Fibroblast of lung (primary cell): ENCODE results near the gene C18orf63. TPM values are rescaled to one million over a fixed set of nuclear protein-coding genes. Genes with fewer than 3 reads are reported as not detected.

Experiments used
- DNase-seq, 2 donors: peaks; one replicate each; pipeline versions ENCODE4 v3.0.0 to v3.0.0-alpha.2; 2010; ENCODE audit warnings: low read depth in 2 of 2
- H2AFZ ChIP-seq: 2 replicates; pipeline ENCODE4 v1.5.1; 2012; ENCODE audit warnings: low read length, control low read depth, inconsistent platforms
- H3K27ac ChIP-seq: 2 replicates; pipeline ENCODE4 v1.5.1; 2011; ENCODE audit warnings: low read length, control low read depth; ENCODE audit not compliant: insufficient read depth
- H3K27me3 ChIP-seq: 2 replicates; pipeline ENCODE4 v1.5.1; 2011; ENCODE audit warnings: mild to moderate bottlenecking, low read length; ENCODE audit not compliant: control insufficient read depth, insufficient read depth
- H3K36me3 ChIP-seq: 2 replicates; pipeline ENCODE4 v1.5.1; 2011; ENCODE audit warnings: low read length; ENCODE audit not compliant: control insufficient read depth, insufficient read depth
- H3K4me1 ChIP-seq: 2 replicates; pipeline ENCODE4 v1.5.1; 2011; ENCODE audit warnings: low read length; ENCODE audit not compliant: control insufficient read depth, insufficient read depth; ENCODE audit errors: extremely low read depth
- H3K4me2 ChIP-seq: 2 replicates; pipeline ENCODE4 v1.5.1; 2011; ENCODE audit warnings: low read length, control low read depth; ENCODE audit not compliant: insufficient read depth; ENCODE audit errors: extremely low read depth
- H3K4me3 ChIP-seq, 4 experiments: fragments of 200-600 bp in 1 of 4; sonication (generic) in 1 of 4; replicated peaks in 1 of 4; 2 replicates each; pipeline ENCODE4 v1.5.1; 2011 to 2016; ENCODE audit warnings: low read length in 4 of 4, low read depth in 3 of 4, mild to moderate bottlenecking in 3 of 4, control low read depth in 2 of 4, inconsistent platforms in 1 of 4, mixed read lengths in 1 of 4; ENCODE audit not compliant: insufficient read depth in 1 of 4; ENCODE audit errors: control extremely low read depth in 1 of 4
- H3K79me2 ChIP-seq: 2 replicates; pipeline ENCODE4 v1.5.1; 2012; ENCODE audit warnings: mild to moderate bottlenecking, low read length, inconsistent platforms; ENCODE audit not compliant: control insufficient read depth, insufficient read depth
- H3K9ac ChIP-seq: 2 replicates; pipeline ENCODE4 v1.5.1; 2011; ENCODE audit warnings: mild to moderate bottlenecking, low read length, control low read depth; ENCODE audit not compliant: insufficient read depth
- H3K9me3 ChIP-seq: 2 replicates; pipeline ENCODE4 v1.5.1; 2012; ENCODE audit warnings: low read depth, low read length; ENCODE audit not compliant: control insufficient read depth, insufficient read depth
- H4K20me1 ChIP-seq: 2 replicates; pipeline ENCODE4 v1.5.1; 2011; ENCODE audit warnings: low read length; ENCODE audit not compliant: control insufficient read depth, insufficient read depth; ENCODE audit errors: extremely low read depth
- EZH2 ChIP-seq: IDR thresholded peaks from 2 replicates; pipeline ENCODE4 v1.5.1; 2012; ENCODE audit warnings: low read length, control low read depth, mild to moderate bottlenecking; ENCODE audit errors: missing control alignments
- polyA plus RNA-seq, 2 donors: library from polyadenylated mRNA; depleted of rRNA in 1 of 2; stranded (reverse) in 1 of 2; unstranded in 1 of 2; fragments of >200 nt; gene quantifications; 2 replicates each; pipeline ENCODE4 v1.2.1, GENCODE V29; 2011 to 2012; ENCODE audit warnings: missing spikeins in 1 of 2
- total RNA-seq: library from RNA; depleted of rRNA; stranded (reverse); fragments of >200 nt; gene quantifications from 2 replicates; pipeline ENCODE4 v1.2.1, GENCODE V29; 2014
- TF ChIP-seq, protein P1 (sequence below), 2 donors: IDR thresholded peaks in 1 of 2; conservative IDR thresholded peaks in 1 of 2; 1 replicate in 1 of 2; 2 replicates in 1 of 2; pipeline ENCODE4 v1.5.1; 2011 to 2012; ENCODE audit warnings: low read length in 2 of 2, control low read depth in 1 of 2, inconsistent platforms in 1 of 2, low read depth in 1 of 2, mild to moderate bottlenecking in 1 of 2

C18orf63 gene
- total and polyA plus RNA-seq, 2 donors (not counting 1 experiment from before 2014, with no cell fraction given) = not detected

DNA sequence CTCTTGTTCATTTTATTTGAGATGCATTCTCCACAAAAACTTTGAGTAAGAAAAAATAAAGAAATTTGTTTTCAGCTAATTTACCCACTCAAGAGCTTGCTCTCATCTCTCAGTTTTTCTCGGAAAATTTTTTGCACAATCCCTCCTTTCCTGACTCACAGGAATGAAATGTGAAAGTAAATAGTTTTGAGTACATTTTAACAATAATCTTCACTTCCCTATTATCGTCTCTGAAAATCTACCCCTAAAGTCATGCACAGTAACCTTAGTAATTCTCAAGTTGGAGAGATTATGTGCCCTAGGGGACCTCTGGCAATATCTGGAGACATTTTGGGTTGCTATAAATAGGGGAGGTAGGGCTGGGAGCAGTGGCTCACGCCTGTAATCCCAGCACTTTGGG is 26.5 kb upstream of the C18orf63 start:
- H3K4me3 ChIP-seq = no peak overlapping the region
- H3K9ac ChIP-seq = no peak overlapping the region
- no peak overlapping the region for H3K27ac ChIP-seq

GRCh38 chr18:74290021-74290420 is 25.6 kb upstream of the C18orf63 start:
- Histone ChIP-seq H3K27me3 (no peaks in the 10 kb centered on the region), H4K20me1 (no peaks in the 10 kb centered on the region), H3K4me3 (no peak overlapping the region), H3K4me1 (peaks cover 4% of the 10 kb centered on the region), H3K9me3 (no peaks in the 10 kb centered on the region), H3K27ac (no peak overlapping the region), H3K4me2 (no peak overlapping the region), H2AFZ (no peak overlapping the region), H3K79me2 (no peaks in the 10 kb centered on the region), H3K36me3 (no peaks in the 10 kb centered on the region), H3K9ac (no peak overlapping the region)
- no peak for DNase-seq
- TF ChIP-seq, protein P1, sequence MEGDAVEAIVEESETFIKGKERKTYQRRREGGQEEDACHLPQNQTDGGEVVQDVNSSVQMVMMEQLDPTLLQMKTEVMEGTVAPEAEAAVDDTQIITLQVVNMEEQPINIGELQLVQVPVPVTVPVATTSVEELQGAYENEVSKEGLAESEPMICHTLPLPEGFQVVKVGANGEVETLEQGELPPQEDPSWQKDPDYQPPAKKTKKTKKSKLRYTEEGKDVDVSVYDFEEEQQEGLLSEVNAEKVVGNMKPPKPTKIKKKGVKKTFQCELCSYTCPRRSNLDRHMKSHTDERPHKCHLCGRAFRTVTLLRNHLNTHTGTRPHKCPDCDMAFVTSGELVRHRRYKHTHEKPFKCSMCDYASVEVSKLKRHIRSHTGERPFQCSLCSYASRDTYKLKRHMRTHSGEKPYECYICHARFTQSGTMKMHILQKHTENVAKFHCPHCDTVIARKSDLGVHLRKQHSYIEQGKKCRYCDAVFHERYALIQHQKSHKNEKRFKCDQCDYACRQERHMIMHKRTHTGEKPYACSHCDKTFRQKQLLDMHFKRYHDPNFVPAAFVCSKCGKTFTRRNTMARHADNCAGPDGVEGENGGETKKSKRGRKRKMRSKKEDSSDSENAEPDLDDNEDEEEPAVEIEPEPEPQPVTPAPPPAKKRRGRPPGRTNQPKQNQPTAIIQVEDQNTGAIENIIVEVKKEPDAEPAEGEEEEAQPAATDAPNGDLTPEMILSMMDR (conservative IDR thresholded peaks at IDR 0.05 in 1 of 2, IDR thresholded peaks at IDR 0.05 in 1 of 2; ENCODE audit: low read depth in 1 of 2, low read length in 2 of 2) = no peak
- no peak for TF ChIP-seq EZH2

More for the DNA sequence above, 26.5 kb upstream of the C18orf63 start:
- H3K27me3 ChIP-seq = no peaks in the 10 kb centered on the region
- no peaks in the 10 kb centered on the region for H3K9me3 ChIP-seq
- H3K79me2 ChIP-seq = no peaks in the 10 kb centered on the region
- no peaks in the 10 kb centered on the region for H4K20me1 ChIP-seq
- no peak overlapping the region for H3K4me2 ChIP-seq
- DNase-seq = peak; percentile 14 to 34
- peaks cover 7% of the 10 kb centered on the region for H3K4me1 ChIP-seq
- no peaks in the 10 kb centered on the region for H3K36me3 ChIP-seq
- TF ChIP-seq EZH2 = no peak
- TF ChIP-seq, protein P1 (conservative IDR thresholded peaks at IDR 0.05 in 1 of 2, IDR thresholded peaks at IDR 0.05 in 1 of 2; ENCODE audit: low read depth in 1 of 2, low read length in 2 of 2) = no peak
- H2AFZ ChIP-seq = no peak overlapping the region

- H3K79me2 ChIP-seq = no peaks in the 10 kb centered on the region
- peak overlapping the region; percentile 72 to 93 (median 93) for H3K4me3 ChIP-seq
- no peak overlapping the region for H3K9ac ChIP-seq
- H3K27ac ChIP-seq = no peak overlapping the region
- H3K4me2 ChIP-seq = peak overlapping the region; percentile 92
- no peaks in the 10 kb centered on the region for H3K27me3 ChIP-seq
- H3K36me3 ChIP-seq = no peaks in the 10 kb centered on the region
- no peaks in the 10 kb centered on the region for H3K9me3 ChIP-seq
- peaks cover 4% of the 10 kb centered on the region for H3K4me1 ChIP-seq
- H4K20me1 ChIP-seq = no peaks in the 10 kb centered on the region
- no peak for TF ChIP-seq EZH2
- TF ChIP-seq, protein P1 (conservative IDR thresholded peaks at IDR 0.05 in 1 of 2, IDR thresholded peaks at IDR 0.05 in 1 of 2; ENCODE audit: low read depth in 1 of 2, low read length in 2 of 2) = peak in 1 of 2 donors; percentile 8
- no peak for DNase-seq
- no peak overlapping the region for H2AFZ ChIP-seq
Measured at GRCh38 chr18:74290794-74291471, 24.7 kb upstream of the C18orf63 start.
